GM23338 (cell line): ENCODE measurements around the gene HACD3. TPM values are rescaled to one million over a fixed set of nuclear protein-coding genes. Genes with fewer than 3 reads are reported as not detected.

Source experiments
- ATAC-seq: fragments of 200-7000 bp; cut with Tn5 transposase; 3 replicates; pipeline ENCODE4 v1.9.1; 2020
- DNase-seq: peaks from one replicate; pipeline ENCODE4 v3.0.0-alpha.2; 2015; ENCODE audit warnings: low spot score
- H2AFZ ChIP-seq: fragments of 200-600 bp; sonication (generic); 2 replicates; pipeline ENCODE4 v1.8.0; 2016; ENCODE audit warnings: antibody characterized with exemption, mild to moderate bottlenecking, moderate library complexity
- H3F3A ChIP-seq: fragments of 200-600 bp; sonication (generic); replicated peaks from 2 replicates; pipeline ENCODE4 v1.8.0; 2017; ENCODE audit warnings: antibody characterized with exemption, mixed run types, low read depth
- H3K27ac ChIP-seq: fragments of 200-600 bp; sonication (generic); 2 replicates; pipeline ENCODE4 v1.6.1; 2016; ENCODE audit warnings: low read depth
- H3K27me3 ChIP-seq: fragments of 200-600 bp; sonication (generic); 2 replicates; pipeline ENCODE4 v1.8.0; 2016; ENCODE audit warnings: mild to moderate bottlenecking, mixed run types, moderate library complexity; ENCODE audit not compliant: insufficient read depth
- H3K36me3 ChIP-seq: fragments of 200-600 bp; sonication (generic); 2 replicates; pipeline ENCODE4 v1.8.0; 2016; ENCODE audit warnings: mild to moderate bottlenecking; ENCODE audit not compliant: insufficient read depth
- H3K4me1 ChIP-seq: fragments of 200-600 bp; sonication (generic); 2 replicates; pipeline ENCODE4 v1.8.0; 2016; ENCODE audit warnings: mild to moderate bottlenecking, moderate library complexity; ENCODE audit not compliant: insufficient read depth
- H3K4me2 ChIP-seq: fragments of 200-600 bp; sonication (generic); 2 replicates; pipeline ENCODE4 v1.7.1; 2017; ENCODE audit warnings: mixed run types
- H3K4me3 ChIP-seq: fragments of 200-600 bp; sonication (generic); 2 replicates; pipeline ENCODE4 v1.6.1; 2016; ENCODE audit warnings: mixed run types
- H3K79me2 ChIP-seq: fragments of 200-600 bp; sonication (generic); replicated peaks from 2 replicates; pipeline ENCODE4 v1.8.0; 2017; ENCODE audit warnings: mild to moderate bottlenecking; ENCODE audit not compliant: insufficient read depth
- H3K9me2 ChIP-seq: fragments of 200-600 bp; sonication (generic); 2 replicates; pipeline ENCODE4 v1.8.0; 2017; ENCODE audit not compliant: insufficient read depth
- H4K20me1 ChIP-seq: fragments of 200-600 bp; sonication (generic); replicated peaks from 2 replicates; pipeline ENCODE4 v1.8.0; 2017; ENCODE audit warnings: mild to moderate bottlenecking; ENCODE audit not compliant: insufficient read depth
- H3K27ac Mint-ChIP-seq: 2 replicates; pipeline ENCODE4 v1.8.0; 2020; ENCODE audit warnings: inconsistent platforms, mild to moderate bottlenecking, moderate library complexity, mixed read lengths
- H3K27me3 Mint-ChIP-seq: 3 replicates; pipeline ENCODE4 v1.8.0; 2022; ENCODE audit warnings: low read depth, mild to moderate bottlenecking, moderate library complexity, mixed read lengths, inconsistent platforms; ENCODE audit not compliant: insufficient read depth, poor library complexity
- H3K36me3 Mint-ChIP-seq: 3 replicates; pipeline ENCODE4 v1.8.0; 2021; ENCODE audit warnings: low read depth, mild to moderate bottlenecking, inconsistent platforms, moderate library complexity, mixed read lengths
- H3K4me1 Mint-ChIP-seq: 3 replicates; pipeline ENCODE4 v1.8.0; 2020; ENCODE audit warnings: mild to moderate bottlenecking, inconsistent platforms, mixed read lengths
- H3K4me3 Mint-ChIP-seq: 3 replicates; pipeline ENCODE4 v1.8.0; 2021; ENCODE audit warnings: moderate library complexity, mild to moderate bottlenecking, inconsistent platforms, mixed read lengths
- H3K9me3 Mint-ChIP-seq: 3 replicates; pipeline ENCODE4 v1.8.0; 2020; ENCODE audit warnings: moderate library complexity, mild to moderate bottlenecking, inconsistent platforms, mixed read lengths
- CTCF ChIP-seq, 2 experiments: fragments of 200-600 bp in 1 of 2; sonication (generic) in 1 of 2; conservative IDR thresholded peaks; 2 replicates each; pipeline versions ENCODE4 v1.5.1 to v1.6.1; 2016 to 2017; ENCODE audit warnings: antibody characterized with exemption in 2 of 2, low read depth in 2 of 2, mild to moderate bottlenecking in 2 of 2, moderate library complexity in 1 of 2
- POLR2AphosphoS5 ChIP-seq: IDR thresholded peaks from 2 replicates; pipeline ENCODE4 v1.6.1; 2016; ENCODE audit warnings: antibody characterized with exemption, low read depth
- STAT1 ChIP-seq: IDR thresholded peaks from one replicate; pipeline ENCODE4 v1.6.1; 2016; ENCODE audit warnings: antibody characterized with exemption; ENCODE audit not compliant: unreplicated experiment
- ZNF114 ChIP-seq: fragments of 250-450 bp; sonication (Bioruptor Pico); IDR thresholded peaks from 2 replicates; pipeline ENCODE4 v1.5.0; 2020; ENCODE audit warnings: mild to moderate bottlenecking, moderate library complexity
- ZNF331 ChIP-seq: fragments of 250-450 bp; sonication (Bioruptor Pico); IDR thresholded peaks from 2 replicates; pipeline ENCODE4 v1.5.0; 2020; ENCODE audit warnings: low read depth, mild to moderate bottlenecking, moderate library complexity
- polyA plus RNA-seq: library from polyadenylated mRNA; unstranded; fragments of >200 nt; fragmentation: Nextera tagmentation; extraction: Ambion mirVana; gene quantifications from 2 replicates; pipeline ENCODE4 v1.2.1, GENCODE V29; 2016
- total RNA-seq: library from RNA; depleted of rRNA; stranded (reverse); fragments of >200 nt; shearing (Covaris generic); gene quantifications from 2 replicates; pipeline ENCODE4 v1.2.3, GENCODE V29; 2014

The HACD3 gene
- total and polyA plus RNA-seq, 2 experiments from 2014 or later: 123 to 131 TPM

- Histone ChIP-seq H3K4me3 (no peak overlapping the region), H3K4me1 (no peaks in the 10 kb centered on the region; the same call in 1 of the 2 replicates), H3K9me2 (no peaks in the 10 kb centered on the region), H3F3A (no peaks in the 10 kb centered on the region; the same call in 1 of the 2 replicates), H3K27ac (peak overlapping the region; percentile 81; the same call in 1 of the 2 replicates), H4K20me1 (no peaks in the 10 kb centered on the region), H2AFZ (no peak overlapping the region), H3K79me2 (no peaks in the 10 kb centered on the region), H3K4me2 (no peak overlapping the region), H3K36me3 (peaks cover 10% of the 10 kb centered on the region), H3K27me3 (no peaks in the 10 kb centered on the region)
- H3K9me3 Mint-ChIP-seq: no peaks in the 10 kb centered on the region
- no peaks in the 10 kb centered on the region for H3K27me3 Mint-ChIP-seq
- TF ChIP-seq STAT1 (no peak), POLR2AphosphoS5 (peak; percentile 38; the same call in 1 of the 2 replicates)
- DNase-seq (no peak), ATAC-seq (no peak)
- peaks cover 51% of the 10 kb centered on the region; the same call in 2 of the 3 replicates for H3K36me3 Mint-ChIP-seq
- H3K4me1 Mint-ChIP-seq: peaks cover 31% of the 10 kb centered on the region
- no peak overlapping the region for H3K27ac Mint-ChIP-seq
- no peak overlapping the region for H3K4me3 Mint-ChIP-seq
Observed at GRCh38 chr15:65577129-65577996, 47.1 kb downstream of the HACD3 start.

GRCh38 chr15:65578904-65579728, 48.9 kb downstream of the HACD3 start:
- peak overlapping the region; percentile 73 for H3K27ac ChIP-seq
- Mint-ChIP-seq H3K9me3 (no peaks in the 10 kb centered on the region), H3K4me3 (no peak overlapping the region), H3K4me1 (peaks cover 31% of the 10 kb centered on the region), H3K36me3 (peaks cover 59% of the 10 kb centered on the region; the same call in 2 of the 3 replicates), H3K27me3 (no peaks in the 10 kb centered on the region), H3K27ac (peak overlapping the region; percentile 76)
- DNase-seq: peak; percentile 11
- no peaks in the 10 kb centered on the region; the same call in 1 of the 2 replicates for H3F3A ChIP-seq
- no peaks in the 10 kb centered on the region; the same call in 1 of the 2 replicates for H3K4me1 ChIP-seq
- TF ChIP-seq POLR2AphosphoS5 (0 out of 2 replicates have a peak, but pooled peaks have one; percentile 16), ZNF114 (no peak)
- no peak overlapping the region for H3K4me3 ChIP-seq
- H3K4me2 ChIP-seq: no peak overlapping the region
- peaks cover 16% of the 10 kb centered on the region for H3K36me3 ChIP-seq
- no peak overlapping the region for H2AFZ ChIP-seq
- no peaks in the 10 kb centered on the region for H3K79me2 ChIP-seq
- ATAC-seq: peak; percentile 62
- H4K20me1 ChIP-seq: no peaks in the 10 kb centered on the region
- H3K9me2 ChIP-seq: no peaks in the 10 kb centered on the region
- H3K27me3 ChIP-seq: no peaks in the 10 kb centered on the region

GRCh38 chr15:65579762-65580161, 49.5 kb downstream of the HACD3 start:
- Histone ChIP-seq H3K27me3 (no peaks in the 10 kb centered on the region), H3K4me2 (no peak overlapping the region), H3K36me3 (peaks cover 16% of the 10 kb centered on the region), H3K79me2 (no peaks in the 10 kb centered on the region), H4K20me1 (no peaks in the 10 kb centered on the region), H3K27ac (peak overlapping the region; percentile 73), H2AFZ (no peak overlapping the region), H3K4me3 (no peak overlapping the region), H3K9me2 (no peaks in the 10 kb centered on the region), H3K4me1 (no peaks in the 10 kb centered on the region; the same call in 1 of the 2 replicates), H3F3A (no peaks in the 10 kb centered on the region; the same call in 1 of the 2 replicates)
- no peaks in the 10 kb centered on the region for H3K9me3 Mint-ChIP-seq
- H3K4me3 Mint-ChIP-seq: no peak overlapping the region
- peaks cover 59% of the 10 kb centered on the region; the same call in 2 of the 3 replicates for H3K36me3 Mint-ChIP-seq
- H3K4me1 Mint-ChIP-seq: peaks cover 31% of the 10 kb centered on the region
- peak overlapping the region; percentile 58 for H3K27ac Mint-ChIP-seq
- H3K27me3 Mint-ChIP-seq: no peaks in the 10 kb centered on the region
- DNase-seq (no peak), ATAC-seq (no peak)
- TF ChIP-seq STAT1 (no peak), CTCF (conservative IDR thresholded peaks at IDR 0.05; ENCODE audit: low read depth in 2 of 2) (no peak), ZNF331 (no peak)
